GM19238 (cell line): ENCODE results near the gene KRTAP19-8.

ENCODE experiments used
- DNase-seq: peaks from one replicate; pipeline ENCODE4 v3.0.0; 2011; ENCODE audit warnings: low spot score; ENCODE audit not compliant: insufficient read length

The KRTAP19-8 gene, protein sequence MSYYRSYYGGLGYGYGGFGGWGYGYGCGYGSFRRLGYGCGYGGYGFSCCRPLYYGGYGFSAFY

DNA sequence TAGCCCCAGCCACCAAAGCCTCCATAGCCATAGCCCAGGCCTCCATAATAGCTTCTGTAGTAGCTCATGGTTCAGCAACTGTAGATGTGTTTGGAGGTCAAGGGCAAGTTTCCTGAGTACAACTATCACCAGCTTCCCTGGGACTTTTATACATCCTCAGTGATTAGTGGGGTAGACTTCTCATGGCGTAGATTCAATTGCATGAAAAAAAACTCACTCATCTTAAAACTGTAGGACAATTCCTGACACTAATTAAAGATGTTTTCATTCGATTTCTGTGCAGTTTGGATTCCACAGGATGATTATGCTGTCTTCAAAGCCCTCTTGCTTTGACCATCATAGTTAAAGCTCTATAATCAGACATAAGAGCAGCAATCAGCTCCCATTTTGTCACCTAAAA lies at the start of gene KRTAP19-8:
Gene KRTAP19-8 (minus strand): TSS at position 101 of the 400 bp plus-strand sequence. CDS start 33 bp downstream, at position 68.
- no peak for DNase-seq

DNA sequence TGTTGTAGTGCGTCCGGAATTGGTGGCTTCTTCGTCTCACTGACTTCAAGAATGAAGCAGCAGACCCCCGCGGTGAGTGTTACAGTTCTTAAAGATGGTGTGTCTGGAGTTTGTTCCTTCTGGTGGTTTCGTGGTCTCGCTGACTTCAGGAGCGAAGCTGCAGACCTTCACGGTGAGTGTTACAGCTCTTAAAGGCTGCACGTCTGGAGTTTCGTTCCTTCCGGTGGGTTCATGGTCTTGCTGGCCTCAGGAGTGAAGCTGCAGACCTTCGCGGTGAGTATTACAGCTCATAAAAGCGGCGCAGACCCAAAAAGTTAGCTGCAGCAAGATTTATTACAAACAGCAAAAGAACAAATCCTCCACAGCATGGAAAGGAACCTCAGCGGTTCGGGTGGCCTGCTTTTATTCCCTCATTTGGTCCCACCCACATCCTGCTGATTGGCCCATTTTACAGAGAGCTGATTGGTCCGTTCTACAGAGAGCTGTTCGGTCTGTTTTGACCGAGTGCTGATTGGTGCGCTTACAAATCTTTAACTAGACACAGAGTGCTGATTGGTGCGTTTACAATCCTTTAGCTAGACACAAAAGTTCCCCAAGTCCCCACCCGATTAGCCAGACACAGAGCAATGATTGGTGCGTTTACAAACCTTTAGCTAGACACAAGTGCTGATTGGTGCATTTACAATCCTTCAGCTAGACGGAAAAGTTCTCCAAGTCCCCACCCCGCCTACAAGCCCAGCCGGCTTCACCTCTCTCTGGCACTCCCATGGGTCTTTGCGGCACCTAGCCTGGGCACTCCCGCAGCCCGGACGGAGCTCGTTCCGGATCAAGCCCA lies 49.6 kb upstream of the KRTAP19-8 start:
- DNase-seq = no peak

DNA sequence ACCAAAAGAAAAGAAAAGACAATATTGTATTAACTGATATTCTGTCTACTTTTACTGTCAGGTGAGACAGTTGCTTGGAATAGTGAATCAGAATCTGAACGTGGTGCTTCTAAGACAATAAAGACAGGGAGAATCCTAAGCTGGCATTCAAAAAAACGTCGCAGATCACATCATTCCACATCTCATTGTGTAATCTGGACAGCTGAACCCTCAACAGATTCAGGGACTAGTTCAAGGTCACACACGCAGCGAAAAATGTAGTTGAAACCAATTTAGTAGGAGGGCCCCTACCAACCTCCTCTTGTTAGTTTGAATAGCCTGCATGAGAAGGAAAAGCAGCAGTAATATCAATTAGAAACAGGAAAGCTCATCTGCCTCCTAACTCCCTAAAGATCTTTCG lies 46.4 kb upstream of the KRTAP19-8 start:
- no peak for DNase-seq

DNA sequence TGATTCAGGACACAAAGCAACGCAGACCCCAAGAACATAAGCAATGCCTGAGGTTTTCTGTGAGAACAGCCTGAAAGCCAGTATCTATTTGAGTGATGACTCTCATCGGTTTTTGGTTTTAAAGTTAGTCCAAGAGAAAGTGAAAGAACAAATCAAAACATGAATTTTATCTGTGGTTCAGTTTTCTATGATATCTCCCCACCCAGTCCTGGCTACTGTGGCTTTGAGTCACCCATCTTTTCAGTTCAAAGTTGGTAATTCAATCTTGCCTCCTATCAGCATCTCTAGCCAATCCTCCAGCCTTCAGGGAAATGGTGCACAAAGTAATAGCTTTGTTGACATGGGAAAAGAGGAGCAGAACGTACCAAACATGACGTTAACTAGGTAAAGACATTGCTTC lies 40.5 kb upstream of the KRTAP19-8 start:
- DNase-seq = no peak

DNA sequence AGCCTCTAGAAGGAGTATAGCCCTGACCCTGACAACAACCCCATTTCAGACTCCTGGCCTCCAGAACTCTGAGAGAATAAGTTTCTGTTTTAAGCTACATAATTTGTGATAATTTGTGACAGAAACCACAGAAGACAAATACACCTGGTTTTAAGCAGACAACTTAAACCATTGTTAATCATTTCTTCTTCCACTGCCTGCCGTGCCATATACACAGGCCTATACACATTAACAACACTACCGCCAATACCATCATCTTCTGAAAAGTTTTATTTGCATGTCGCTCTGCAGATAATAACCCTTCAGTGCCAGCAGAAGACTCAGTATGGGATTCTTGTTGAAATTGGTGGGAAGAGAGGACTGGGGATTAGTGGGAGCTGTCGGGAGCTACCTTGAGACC lies 39.9 kb upstream of the KRTAP19-8 start:
- DNase-seq = no peak

DNA sequence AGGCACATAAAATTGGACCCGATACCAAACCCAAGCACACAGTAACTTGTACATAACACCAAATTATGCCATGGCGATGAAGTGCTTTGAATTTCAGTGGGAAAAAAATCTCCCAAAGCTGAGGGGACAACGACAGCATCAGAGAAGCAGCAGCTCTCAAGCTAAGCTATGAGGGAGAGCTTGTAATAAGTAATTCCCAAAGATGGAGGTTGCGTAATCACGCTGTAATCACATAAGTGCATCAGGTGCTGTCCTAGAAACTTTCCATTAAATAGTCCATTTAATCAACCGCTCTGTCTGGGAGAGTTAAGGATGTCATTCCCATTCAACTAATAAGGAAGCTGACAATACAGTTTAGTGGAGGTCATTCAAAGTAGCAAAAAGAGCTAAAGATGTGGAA lies 37.6 kb upstream of the KRTAP19-8 start:
- no peak for DNase-seq

DNA sequence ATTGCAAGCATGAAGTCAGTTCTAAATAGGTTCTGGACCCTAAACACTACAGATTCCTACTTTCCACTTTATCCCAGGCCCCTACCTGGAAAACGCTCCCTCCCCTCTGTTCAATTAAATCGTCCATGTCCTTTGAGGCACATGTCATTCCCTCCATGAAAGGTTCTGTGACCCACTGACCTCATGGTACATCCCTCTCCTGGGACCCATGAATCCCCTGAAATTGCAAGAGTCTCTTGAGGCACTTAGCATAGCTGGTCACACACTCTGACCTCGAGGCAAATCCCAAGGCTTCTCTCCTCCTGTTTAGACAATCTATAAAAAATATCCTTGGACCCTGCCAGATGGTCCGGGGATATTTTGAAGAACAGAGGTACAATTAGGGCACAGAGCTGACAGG lies 34.3 kb upstream of the KRTAP19-8 start:
- DNase-seq = no peak

DNA sequence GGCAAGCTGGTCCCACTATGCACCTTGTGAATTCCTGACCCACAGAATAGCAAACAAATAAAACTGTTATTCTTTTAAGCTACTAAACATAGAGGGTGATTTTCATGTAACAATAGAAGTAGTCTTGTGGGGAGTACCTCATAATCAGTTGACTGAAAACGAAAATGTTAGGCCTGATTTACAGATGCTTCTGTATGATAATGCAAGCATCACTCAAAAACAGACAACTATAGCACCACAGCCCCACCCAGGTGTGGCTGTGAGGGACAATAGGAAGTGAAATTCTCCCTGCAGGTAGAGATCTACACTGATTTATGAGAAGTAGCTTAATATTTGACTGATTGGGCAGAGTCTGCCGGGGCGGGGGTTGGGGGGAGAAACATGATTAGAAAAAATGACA lies 26.5 kb upstream of the KRTAP19-8 start:
- DNase-seq = no peak

DNA sequence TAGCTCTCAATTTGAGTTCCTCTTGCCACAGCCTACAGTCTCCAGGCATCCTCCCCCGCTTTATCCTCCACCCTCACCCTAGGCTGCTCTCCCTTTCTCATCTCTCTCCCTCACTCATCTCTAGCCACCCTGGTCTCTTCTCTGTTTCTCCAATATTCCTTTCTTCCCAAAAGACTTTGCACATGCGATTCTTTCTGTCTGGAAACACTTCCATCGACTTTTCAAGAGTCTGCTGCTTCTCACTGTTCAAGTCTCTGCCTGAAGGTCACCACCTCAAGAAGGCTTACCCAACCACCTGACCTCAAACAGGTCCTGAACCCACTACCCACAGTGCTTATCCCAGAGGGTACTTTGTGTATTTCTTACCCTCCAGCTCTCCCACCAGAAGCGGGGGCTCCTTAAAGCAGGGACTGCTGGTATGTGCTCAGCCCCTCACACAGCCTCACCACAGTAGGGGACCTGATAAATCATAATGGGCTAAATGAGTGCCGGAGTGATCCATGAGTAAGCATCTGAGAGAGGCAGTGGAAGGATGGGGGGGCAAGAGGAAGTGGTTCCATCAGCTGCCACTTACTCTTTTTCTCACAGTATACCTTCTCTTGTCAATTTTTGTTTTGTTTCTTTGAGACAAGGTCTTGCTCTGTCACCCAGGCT lies 14.3 kb upstream of the KRTAP19-8 start:
- DNase-seq = no peak

DNA sequence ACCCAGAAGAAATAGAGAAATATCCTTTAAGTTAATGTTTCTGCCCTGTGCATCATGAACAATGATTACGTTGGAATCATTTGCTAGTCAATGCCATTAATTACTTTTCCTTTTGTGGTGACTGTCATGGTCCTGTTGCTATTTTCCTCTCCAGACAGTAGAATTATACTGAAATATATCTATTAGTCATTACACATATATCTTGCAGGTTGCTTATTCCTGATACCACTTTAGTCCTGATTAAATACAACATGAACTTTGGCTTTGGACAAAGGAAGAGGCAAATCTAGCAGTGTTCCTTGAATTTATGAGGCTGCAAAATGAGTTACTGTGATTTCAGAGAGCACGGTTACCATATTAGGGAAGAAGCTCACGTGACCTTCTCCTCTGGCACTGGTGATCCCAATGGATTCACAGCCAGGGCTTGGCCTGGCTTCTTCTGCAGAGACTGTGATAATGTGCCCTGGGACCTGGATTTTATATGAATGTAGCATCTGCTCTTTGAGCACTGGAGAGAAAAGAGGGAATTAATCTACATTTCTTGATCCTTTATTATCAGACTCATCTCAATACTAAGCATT lies 12.4 kb upstream of the KRTAP19-8 start:
- DNase-seq = no peak

DNA sequence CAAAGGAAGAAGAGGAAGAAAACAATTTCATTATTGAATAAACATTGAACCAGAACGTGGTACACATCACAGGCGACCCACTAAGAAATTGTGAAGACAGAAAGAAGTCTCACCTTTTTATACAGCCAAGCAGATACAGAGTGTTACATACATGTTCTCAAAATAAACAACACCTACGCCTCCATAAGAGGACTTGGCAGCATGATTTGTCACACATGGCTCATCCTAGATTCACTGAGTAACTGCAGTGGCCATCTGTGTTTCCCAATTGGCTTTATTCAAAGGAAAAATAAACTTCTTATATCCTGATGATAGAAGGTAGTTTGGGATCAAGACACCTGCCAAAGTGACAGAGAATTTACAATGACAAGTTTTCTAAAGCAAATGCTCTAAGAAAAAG lies 7.6 kb upstream of the KRTAP19-8 start:
- DNase-seq = no peak

DNA sequence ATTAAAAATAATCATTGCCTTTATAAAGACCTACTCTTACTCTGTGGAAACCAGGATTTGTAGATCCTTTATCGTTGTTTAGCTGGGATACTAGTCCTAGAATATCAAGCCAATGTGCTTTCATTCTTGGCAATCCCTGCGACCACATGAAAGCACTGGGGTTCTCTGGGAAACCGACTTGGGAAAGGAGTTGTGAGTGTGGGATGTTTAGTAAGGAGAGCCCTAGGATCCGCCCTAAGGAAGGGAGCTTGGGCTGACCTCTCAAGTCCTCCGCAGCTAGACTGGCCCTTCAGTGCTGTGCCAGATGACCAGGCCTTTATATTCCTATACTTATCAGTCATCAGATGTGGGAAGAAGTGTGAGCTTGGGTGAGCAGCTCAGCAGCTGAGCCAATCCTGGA lies 5.2 kb upstream of the KRTAP19-8 start:
- DNase-seq = no peak

DNA sequence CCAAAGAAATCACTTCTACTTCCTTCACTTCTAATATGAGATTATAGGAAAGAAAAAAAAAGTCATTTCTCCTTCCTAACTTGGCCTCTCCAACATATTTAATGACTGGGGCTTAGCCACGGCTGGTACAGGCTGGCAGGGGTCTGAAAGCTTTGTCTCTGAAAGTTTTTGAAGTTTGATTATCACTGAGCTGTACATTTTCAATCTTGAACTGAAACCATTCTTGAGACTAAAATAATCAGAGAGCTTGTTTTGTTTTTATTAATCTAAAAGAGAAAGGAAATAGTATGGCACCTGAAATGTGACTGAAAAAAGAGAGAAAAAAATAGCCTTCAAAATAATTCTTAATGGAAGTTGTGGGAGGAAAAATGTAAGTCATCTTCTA lies 3.8 kb upstream of the KRTAP19-8 start:
- DNase-seq = no peak

DNA sequence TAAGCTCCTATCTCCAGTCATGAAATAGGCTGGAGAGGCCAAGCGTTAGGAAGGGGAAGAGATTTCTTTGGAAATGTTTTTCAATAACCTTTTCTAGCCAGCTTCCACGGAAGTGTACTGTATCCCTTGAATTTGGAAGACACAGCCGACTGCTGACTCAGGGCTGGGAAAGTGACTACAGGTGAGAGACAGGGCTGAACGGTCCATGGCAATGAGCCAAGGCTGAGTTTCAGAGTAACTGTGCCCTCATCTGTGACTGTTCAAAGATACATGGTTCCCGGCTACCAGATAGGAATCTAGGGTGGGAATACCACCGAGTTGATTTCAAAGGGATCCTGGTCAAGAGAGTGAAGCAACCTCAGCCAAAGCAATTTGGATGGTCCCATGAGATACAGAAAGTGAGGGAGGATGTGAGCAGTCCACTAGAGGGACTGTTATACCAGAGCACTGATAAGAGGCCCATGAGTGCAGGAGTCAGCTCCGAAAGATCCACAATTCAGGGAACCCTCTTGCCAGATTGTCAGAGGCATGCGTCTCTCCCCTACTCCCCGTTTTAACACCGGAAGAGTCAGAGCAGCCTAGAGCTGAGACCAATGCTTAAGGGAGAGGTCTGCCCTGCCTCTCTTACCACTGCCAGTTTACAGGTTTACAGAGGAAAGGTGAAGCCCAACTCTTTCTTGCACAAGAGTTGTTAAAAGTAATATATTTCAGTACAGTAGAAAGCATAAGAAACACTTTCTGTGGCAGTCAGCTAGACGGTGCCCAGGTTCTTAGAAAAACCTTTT lies 3.2 kb upstream of the KRTAP19-8 start:
- no peak for DNase-seq

DNA sequence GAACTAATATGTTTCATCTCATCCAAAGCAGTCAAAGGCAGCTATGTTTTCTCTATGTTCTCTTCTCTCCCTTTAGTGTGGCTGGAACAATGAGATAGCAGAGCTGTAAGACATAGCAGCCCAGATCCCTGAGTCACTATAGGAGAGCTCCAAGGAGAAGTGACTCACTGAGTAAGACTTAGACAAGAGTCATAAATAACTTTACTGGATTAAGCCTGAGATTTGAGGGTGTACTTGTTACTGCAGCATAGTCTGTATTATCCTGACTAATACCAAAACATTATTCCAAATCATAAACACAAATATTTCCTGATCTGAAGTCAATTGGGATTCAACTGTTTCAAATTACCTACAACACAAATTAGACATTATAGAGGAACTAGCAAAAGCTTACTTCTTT lies 3.9 kb downstream of the KRTAP19-8 start:
- no peak for DNase-seq

DNA sequence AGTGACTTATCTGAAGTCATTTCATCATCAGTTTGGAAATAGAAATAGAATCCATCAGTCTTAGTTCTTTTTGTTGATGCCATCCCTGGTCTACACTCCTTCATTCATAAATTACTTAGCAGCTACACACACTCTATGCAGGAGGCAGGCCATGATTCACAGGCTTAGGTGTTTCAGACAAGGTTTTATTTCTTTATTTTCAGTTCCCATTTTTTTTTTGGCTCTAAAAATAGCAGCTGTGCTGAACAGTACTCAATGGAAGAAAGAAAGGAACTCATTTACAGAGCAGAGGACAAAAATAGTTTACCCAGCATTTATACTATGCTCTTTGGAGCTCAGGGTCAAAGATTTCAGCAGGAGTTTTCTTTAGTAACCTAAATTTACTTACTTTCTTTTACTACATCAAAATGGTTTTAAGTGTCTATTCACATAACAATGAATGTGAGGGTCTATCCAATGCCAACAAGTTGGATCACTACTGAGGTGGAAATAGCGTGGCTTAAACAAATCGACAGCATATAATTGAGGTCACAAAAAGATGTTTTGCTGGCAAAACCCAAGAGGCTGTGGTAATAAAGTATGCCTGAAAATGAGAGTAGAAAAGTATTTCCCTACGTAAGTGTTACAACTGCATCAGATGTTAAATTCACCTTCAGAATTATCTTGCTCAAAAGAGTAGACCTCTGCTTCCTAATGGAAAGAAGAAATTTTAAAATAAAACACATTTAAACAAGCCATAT lies 7.7 kb downstream of the KRTAP19-8 start:
- no peak for DNase-seq

DNA sequence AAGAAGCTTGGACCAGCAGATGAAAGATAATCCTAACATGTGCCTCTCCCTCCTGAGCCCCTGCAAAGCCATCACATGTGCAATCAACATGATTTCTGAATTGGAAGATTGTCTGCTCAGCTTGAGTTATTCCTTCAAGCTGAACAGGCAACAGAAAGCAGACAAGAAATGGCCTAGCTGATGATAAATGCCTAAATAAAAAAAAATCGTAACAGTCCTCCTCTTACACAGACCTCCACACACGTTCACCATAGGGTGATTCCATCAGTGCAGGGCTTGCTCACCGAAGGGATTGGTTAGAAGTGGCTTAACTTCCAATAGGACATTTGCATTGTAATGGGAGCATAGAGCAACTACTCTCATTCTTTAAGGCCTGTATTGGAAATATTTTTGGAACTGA lies 14.6 kb downstream of the KRTAP19-8 start:
- no peak for DNase-seq

DNA sequence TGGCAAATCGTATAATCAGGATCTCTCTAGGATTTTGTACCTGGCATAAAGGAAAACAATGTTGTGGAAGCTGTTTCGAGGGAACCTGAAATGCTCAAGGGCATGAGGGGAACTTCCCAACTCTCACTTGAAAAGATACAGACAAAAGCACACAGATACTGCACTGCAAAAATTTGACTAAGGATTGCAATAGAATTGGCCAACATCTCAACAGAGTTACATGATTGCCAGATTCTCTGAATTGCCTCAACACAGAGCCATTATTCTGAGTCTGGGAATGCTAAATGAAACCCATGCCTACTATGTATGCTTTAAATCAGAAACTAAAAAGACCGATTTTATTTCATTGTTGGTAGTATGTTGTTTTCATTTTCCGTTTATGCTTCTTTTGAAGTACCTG lies 16.0 kb downstream of the KRTAP19-8 start:
- DNase-seq = no peak

DNA sequence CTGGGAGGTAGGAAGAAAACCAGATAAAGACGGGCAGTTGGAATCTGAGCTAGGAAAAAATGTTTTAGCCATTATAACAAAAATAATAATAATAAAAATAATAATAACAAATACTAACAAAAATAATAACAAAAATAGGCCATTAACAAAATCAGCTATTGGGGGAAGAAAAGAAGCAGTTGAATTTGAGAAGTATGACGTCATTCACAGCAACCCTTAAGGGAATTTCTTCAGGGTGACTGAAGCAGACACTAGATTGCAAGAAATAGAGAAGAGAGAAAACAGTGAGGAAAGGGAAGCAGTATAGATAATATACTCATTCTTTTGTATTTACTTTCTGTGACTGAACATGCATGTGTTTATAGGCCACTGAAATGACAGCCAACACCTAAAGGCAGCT lies 20.0 kb downstream of the KRTAP19-8 start:
- DNase-seq = no peak

DNA sequence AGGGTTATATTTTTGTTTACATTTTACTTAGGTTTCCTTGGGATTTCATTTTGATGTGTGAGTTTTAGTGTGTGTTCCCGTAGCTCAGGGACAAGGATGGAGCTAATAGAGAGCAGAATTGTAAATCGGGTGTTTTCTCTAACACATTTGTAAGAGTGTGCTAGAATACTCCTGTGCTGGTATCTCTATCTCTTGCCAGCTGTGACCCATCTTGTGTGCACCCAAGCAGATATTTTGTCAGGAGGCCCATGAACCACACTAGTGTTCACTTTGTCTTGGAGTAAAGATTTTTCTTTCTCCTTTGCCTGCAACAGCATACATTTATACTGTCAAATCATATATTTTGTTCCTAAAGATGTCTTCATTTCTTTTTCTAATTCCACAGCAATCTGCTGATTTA lies 23.4 kb downstream of the KRTAP19-8 start:
- DNase-seq = no peak
